GM21526 (cell line): Measurements from ENCODE around the gene ZSCAN5A.
"Not testable (repeated sequence)": the region's sequence is repeated elsewhere in the genome, so short reads cannot be mapped to it uniquely, and the experiment has no call there.

Experiments
- ATAC-seq: cut with Tn5 transposase; IDR thresholded peaks from one replicate; pipeline ENCODE4 v1.9.1; 2021; ENCODE audit warnings: moderate library complexity; ENCODE audit not compliant: unreplicated experiment, low FRiP score

ZSCAN5A gene

DNA sequence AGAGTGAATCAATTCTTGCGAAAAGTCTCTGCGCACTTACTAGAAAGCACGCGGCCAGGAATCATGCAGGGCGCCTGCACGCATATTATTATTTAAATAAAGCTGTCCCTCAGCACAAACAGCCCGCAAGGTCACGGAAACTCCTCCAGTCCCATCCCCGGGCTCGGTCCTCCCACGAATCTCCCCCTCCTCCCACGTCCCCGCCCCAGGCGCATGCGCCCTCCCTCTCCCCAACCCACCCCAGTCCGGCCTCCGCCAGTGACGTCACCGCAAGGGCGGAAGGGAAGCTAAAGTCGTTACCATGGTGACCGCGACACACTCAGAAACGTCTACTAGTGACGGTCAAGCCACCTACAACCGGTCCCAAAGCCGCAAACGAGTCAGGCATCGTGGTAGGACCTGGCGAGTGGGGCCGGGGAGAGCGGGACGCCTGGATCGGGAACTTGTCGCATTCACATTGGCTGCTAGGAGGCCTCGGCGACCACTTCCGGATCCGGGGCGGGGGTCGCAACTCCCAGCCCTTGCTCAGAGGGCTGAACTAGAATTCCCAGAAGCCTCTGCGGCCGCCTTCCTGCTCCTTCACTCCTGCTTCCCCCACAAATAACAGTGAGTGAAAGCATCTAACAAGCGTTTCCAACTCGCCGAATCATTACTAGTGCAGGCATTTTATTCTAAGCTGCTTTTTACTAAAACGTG, at the start of gene ZSCAN5A:
Gene ZSCAN5A, minus strand, starts transcription at position 459 of the 696 bp plus-strand sequence. CDS start 89,793 bp downstream, outside the sequence.
- peak; percentile 50 for ATAC-seq

- no peak for ATAC-seq
Measured at GRCh38 chr19:56360841-56361240, 46.2 kb upstream of the ZSCAN5A start.

DNA sequence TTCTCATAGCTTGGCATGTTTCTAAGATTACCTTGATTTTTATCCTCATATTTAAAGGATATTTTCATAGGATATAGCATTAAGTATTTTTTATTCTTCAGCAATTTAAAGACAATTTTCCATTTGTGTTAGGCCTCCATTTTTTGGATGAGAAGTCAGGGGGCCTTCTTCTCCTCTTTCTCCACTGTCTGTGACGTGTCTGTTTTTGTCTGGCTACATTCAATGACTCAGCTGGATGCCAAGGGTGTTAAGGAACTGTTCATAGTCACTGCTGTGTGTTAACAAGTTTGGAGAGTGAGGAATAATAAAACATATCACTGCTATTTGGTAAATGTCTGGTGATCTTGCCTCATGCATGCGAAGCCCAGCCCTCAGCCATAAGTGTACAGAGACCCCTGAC, 42.3 kb upstream of the ZSCAN5A start:
- no peak for ATAC-seq

- ATAC-seq, result no peak
Measured at GRCh38 chr19:56355517-56355916, 40.9 kb upstream of the ZSCAN5A start.

- no peak for ATAC-seq
Measured at GRCh38 chr19:56351208-56351607, 36.6 kb upstream of the ZSCAN5A start.

DNA sequence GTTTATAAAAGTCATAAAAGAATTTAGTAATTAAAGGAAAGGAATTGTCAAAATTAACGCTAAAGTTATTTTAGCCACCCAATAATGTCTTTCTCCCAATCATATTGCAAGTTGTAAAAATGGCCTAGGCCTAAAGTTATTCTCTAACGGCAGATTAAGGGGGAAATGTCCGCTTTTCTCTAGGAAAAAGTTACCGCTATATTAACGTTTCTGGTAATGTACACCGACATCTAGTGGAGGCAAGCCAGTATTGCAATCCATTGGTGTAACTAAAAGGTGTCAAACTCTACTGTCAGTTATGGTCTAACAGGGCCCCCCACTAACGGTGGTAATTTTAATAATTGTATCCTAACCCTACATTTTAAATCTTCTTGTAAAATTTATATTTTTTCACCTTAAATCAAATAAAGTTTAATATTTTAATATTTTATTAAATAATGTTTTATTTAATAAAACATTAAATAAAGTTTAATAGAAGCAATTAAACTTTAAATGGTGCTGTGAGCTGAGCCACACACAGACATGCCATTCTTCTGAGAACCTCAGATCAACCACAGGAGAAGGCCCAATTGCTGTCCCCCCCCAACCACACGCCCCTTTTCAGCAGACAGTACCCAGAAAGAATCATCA, 35.9 kb upstream of the ZSCAN5A start:
- no peak for ATAC-seq

DNA sequence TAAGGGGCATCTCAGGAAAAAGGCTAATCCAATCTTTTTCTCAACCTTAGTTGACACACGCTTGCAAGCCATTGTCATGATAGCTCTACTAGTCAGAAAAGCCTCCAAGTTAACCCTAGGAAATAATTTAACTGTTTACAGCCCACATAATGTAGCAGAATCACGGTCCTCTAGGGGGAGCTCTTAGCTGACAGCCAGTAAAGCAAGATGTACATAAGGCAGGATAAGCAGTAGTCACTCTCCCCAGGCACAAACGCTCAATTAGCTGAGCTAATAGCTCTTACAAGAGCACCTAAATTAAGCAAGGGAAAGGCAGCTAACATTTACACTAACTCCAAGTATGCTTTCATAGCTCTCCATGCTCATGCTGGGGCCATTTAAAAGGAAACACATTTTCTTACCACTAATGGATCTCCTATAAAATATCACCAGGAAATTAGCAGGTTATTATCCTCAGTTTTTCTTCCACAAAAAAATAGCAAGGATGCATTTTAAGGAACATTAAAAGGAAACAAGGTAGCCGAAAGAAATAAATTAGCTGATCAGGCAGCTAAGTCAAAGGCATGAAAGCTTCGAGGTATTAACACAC, 33.7 kb upstream of the ZSCAN5A start:
- ATAC-seq, result no peak

- no peak for ATAC-seq
Measured at GRCh38 chr19:56347163-56347778, 32.6 kb upstream of the ZSCAN5A start.

- no peak for ATAC-seq
Measured at GRCh38 chr19:56341948-56342347, 27.3 kb upstream of the ZSCAN5A start.

GRCh38 chr19:56339031-56339430, 24.4 kb upstream of the ZSCAN5A start:
- ATAC-seq, result not testable (repeated sequence)

DNA sequence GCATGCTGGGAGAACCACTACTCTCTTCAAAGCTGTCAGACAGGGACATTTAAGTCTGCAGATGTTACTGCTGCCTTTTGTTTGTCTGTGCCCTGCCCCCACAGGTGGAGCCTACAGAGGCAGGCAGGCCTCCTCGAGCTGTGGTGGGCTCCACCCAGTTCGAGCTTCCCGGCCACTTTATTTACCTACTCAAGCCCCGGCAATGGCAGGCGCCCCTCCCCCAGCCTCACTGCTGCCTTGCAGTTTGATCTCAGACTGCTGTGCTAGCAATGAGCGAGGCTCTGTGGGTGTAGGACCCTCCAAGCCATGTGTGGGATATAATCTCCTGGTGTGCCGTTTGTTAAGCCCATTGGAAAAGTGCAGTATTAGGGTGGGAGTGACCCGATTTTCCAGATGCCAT, 22.4 kb upstream of the ZSCAN5A start:
- not testable (repeated sequence) for ATAC-seq

GRCh38 chr19:56335371-56335770, 20.7 kb upstream of the ZSCAN5A start:
- ATAC-seq, result not testable (repeated sequence)

DNA sequence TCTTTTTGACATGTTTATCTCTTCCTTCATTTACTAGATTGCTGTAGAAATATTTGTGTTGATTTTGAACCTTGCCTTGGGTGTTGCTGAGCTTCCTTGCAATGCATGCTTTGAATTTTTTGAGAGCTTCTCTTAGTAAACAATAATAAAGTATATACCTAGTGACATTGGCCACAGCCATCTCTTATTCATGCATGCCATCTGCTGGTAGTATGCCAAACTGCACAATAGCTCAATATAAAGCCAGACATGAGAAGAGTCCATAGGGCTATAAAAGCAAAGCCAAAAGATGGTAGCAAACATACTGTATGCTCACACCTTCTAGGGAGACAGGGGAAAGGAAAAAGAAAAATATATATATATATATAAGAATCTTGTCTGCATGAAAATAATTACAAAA, 18.9 kb upstream of the ZSCAN5A start:
- ATAC-seq, result no peak

- no peak for ATAC-seq
Measured at GRCh38 chr19:56332695-56333094, 18.1 kb upstream of the ZSCAN5A start.

DNA sequence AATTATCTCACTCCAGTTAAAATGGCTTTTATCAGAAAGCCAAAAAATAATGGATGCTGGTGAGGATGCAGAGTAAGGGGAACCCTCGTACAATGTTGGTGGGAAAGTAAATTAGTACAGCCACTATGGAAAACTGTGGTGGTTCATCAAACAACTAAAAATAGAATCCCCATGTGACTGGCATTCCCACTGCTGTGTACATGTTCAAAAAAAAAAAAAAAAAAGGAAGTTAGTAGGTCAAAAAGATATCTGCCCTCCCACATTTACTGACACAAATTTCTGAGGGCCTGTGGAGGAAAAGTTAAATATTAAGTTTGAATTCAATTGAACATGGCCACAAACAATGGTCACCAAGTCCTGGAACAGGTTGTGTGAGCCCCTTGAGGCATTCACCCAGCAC, 9.8 kb upstream of the ZSCAN5A start:
- ATAC-seq, result no peak

DNA sequence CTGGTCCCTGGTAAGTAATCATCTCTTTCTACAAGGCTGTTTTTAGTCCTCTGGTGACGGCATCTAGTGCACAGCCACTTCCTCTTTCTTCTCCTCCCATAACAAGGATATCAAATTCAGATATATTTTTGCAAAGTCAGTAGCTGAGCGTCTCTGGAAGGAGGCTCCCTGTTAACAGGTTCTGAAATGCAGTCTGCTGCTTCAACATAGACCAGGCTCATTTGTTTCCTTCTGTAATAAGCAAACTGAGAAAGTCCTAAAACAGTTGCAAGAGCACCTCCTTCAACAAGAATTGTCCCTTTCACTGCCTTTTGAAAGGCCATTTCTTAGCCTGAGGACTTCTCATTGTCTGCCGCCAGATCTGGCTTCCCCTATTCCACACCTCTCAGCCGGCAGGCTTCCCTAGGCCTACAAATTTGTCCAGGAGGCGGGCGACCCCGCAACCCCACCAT, 7.4 kb upstream of the ZSCAN5A start:
- ATAC-seq, result no peak

- ATAC-seq, result no peak
Measured at GRCh38 chr19:56321254-56321988, 6.8 kb upstream of the ZSCAN5A start.

DNA sequence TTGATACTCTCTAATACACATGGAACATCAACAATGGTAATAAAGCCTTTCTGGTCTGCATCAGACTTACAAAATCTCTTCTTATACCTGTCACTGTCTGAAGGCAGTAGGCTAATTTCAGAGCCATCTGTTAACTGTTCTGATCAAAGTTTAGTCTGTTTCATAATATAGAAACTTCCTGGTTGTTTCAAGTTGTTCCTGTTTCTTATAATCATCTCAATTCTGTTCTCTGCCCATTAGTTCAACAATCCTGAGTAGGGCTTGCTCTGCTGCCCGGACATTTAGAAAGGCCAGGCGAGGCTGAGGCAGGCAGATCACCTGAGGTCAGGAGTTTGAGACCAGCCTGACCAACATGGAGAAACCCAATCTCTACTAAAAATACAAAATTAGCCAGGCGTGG, 5.4 kb upstream of the ZSCAN5A start:
- ATAC-seq, result no peak

DNA sequence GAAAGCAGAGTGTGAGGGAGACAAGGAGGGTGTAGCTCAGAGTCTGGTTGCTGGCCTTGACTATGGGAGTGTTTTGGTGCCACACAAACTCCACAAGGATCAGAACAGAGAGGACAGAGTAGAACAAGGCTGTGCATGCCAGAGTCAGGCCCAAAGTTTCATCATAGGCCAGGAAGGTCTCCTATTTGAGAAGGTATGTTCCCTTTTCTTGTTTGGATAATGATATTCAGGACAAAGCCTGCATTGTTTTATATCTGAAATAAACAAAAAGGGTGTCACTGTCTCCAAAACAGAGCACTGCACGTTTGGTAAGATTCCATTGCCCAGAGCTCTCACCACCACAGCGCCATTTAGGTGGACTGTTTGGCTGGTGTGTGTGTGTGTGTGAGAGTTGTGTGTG, 3.1 kb upstream of the ZSCAN5A start:
- no peak for ATAC-seq

- ATAC-seq, result no peak
Measured at GRCh38 chr19:56316728-56317127, 2.1 kb upstream of the ZSCAN5A start.
